ENCODE data around the gene PLIN5.
A peak's percentile ranks its signal among the peaks of the same experiment; 100 is the strongest.

Gene PLIN5

DNA sequence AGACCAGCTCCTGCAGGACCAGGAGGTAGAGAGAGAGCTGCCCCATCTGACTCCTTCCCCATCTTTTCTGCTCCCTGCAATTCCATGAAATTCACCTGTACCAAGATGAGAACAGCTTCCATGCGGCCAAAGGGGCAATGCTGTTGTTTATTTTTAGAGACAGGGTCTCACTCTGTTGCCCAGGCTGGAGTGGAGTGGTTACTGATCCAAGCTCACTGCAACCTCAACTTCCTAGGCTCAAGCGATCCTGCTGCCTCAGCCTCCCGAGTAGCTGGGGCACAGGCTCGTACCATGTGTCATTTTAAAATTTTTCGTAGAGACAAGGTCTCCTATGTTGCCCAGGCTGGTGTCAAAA is 13.2 kb downstream of the PLIN5 start:
- no peak for DNase-seq (ENCODE audit: low spot score)

DNA sequence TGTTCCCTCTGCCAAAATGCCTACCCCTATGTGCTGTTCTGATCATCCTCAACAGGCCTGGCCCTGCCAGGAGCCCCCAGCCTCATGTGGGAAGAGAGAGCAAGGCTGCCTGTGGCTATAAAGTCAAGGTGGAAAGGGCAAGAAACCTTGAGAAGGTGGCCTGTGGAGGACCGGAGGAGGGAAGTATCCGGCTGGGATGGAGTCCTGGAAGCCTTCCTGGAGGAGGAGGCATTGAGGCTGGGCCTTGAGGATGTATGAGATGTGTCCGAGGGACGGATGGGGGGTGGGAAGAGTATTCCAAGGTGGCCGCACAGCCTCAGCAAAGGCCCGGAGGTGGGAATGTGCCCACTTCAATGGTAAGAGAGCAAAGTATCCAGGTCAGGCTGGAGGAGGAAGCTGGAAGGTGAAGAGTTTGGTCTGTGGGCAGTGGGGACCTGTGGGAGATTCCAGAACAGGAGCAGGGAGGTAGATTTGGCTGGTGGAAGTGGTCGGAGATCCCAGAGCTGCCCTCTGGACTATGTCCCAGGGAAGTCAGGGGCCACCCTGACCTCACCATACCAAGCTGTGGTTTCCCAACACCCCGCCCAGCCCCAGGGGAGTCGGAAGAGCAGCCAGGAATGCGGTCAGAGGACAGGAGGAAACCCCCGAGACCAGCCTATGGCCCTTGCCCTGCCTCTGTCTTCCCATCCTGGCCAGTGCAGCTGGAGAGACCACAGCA is 13.7 kb downstream of the PLIN5 start:
- DNase-seq (ENCODE audit: low spot score) = no peak

DNA sequence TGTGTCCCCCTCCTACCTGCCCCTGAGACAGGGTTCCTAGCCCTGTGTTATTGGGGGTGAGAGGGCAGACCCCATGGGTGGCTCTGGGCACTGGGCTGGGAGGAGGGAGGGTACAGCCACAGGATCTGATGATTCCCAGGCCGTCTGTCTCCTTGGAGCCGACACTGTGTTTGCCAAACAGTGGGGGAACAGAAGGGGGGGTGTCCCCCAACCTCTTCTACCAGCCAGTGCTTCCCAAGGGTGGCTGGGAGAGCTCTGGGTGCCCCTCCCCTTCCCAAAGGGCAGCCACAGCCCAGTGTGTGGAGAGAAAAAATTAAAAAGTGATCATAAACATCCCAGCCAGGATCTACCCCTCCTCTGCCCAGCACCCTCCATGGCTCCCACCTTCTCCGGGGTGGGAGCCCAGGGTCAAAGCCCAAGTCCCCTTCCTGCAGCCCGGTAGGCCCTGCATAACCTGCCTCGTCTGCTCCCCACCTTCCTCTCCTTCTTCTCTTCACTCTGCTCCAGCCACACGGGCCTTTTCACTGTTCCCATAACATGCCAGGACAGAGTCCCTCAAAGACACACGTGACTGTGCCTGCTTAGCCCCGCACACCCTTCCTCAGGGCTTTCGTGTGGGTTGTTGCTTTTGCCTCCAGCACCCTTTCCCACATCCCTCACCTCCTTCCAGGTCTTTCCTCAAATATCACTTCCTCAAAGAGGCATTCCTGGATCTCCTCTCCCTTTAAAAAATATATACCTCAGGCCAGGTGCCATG is 15.3 kb downstream of the PLIN5 start:
- DNase-seq (ENCODE audit: low spot score) = no peak

DNA sequence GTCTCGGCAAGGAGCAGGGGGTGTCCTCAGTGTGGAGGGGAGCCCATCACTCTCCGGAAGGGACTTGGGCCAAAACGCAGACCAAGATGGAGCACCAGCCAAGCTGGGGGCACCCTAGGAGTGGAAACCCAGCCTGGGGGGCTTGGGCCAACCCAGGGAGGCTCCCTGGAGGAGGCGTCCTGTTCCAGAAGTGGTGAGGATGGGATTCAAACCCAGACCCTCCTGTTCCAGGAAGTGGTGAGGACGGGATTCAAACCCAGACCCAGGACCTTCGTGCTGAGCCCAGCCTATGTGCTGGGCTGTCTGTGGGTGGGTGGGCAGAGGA is 15.9 kb downstream of the PLIN5 start:
- DNase-seq (ENCODE audit: low spot score) = no peak

DNA sequence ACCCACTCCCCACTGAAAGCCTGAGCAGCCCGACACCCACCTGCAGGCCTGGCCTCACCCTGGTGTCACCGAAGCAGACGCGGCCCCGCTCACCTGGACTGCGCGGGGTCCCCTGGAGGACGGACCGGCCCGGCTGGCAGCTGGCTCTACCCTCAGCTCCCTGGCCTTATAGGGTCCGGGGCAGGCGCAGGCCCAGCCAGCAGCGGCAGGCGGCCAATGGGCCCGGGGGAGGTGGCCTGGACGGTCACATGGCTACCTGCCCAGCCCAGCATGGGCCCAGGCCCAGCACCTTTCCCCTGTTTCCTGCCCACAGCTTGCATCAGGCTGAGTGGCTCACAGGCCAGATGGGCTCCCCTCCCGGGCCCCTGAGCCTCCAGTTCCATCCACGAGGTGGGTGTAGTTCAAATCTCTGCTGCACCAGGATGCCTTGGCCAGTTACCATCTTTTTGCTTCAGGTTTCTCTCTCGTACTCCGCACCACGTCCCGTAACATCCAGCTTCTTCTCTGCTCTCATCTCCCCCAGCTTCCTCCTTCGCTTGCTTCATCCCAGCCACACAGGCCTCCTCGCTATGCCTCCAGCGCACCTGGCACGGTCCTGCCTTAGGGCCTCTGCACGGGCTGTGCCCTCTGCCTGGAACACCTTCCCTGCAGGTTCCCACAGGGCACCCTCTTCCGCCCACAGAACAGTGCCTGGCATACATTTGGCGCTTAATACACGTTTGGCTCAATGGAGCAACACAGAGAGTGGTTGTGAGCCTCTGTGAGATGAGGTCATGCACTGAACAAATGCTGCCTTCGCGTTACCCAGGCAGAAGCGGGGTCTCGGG is 16.5 kb downstream of the PLIN5 start, which contains the start of gene PLIN4:
TSS of gene PLIN4 (minus strand) at position 142 of the 827 bp plus-strand sequence. CDS start 214 bp downstream, outside the sequence.
- no peak for DNase-seq (ENCODE audit: low spot score)

DNA sequence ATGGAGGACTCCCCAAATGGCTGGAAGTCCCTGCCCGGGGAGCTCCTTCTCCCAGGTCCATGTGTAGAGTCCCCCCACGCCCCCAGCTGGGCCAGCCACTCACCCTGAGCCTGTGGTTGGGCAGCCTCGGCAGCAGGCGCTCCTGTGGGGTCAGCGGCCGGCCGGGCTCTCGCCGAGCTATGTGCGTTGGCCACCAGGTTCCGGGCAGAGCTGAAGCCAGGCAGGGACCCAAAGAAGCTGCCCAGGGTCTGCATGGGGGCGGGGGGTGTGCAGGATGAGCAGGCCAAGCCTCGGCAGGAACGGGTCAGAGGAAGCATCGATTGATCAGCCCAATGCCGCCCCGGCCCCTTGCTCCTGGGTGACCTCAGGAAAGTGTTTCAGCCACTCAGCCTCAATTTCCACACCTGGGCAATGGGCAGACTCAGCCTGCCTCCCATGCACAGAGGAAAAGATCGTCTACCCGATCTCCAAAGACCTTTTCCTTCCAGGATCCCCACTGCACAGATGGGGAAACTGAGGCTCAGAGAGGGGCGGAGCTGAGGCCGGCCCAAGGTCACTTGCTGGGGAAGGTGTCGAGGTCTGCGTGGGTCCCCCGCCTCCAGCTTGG is 17.5 kb downstream of the PLIN5 start:
- DNase-seq (ENCODE audit: low spot score) = no peak

DNA sequence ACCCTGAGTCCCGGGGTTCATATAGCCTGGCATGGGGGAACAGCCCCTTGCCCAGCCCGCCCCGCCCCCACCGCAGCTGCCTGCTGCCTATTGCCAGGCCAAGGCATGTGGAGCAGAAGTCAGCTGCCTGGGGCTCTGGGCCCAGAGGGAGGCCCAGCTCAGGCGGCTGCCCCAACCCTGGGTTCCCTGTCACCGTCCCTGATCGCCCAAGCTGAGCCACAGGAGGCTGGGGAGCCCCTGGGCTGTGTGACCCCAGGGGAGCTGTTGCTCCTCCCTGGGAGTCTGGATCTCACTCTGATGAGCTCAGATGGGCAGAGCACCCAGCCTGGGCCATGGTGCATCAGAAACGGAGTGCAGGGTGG is 18.1 kb downstream of the PLIN5 start:
- DNase-seq (ENCODE audit: low spot score) = no peak

DNA sequence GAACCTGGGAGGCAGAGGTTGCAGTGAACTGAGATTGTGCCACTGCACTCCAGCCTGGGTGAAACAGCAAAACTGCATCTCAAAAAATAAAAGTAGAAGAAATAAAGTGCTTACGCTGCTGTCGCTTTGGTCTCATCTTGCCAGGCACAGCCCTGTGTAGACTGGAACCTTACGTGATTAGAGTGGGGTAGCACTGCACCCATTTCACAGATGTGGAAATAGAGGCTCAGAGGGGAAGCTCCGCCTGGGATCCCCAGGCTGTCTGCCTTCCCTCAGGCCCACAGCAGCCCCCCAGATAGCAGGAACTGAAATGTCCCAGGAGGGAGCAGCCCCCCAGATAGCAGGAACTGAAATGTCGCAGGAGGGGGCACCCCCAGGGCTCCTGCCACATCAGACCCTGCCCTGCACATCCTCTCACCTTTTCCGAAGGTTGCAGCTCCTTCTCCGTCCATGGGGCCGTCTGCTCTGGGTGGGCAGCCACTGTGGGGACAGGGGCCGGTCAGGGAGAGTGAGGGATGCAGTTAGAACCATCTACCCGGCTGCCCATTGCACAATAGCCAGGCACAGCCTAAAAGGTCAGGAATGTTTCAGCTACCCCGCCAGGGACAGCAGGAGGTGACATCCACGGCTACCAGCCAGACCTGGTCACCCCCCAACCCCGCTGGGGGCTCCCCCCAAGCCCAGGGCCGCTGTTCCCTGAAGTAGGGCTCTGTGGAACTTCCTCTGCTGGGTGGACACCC is 18.7 kb downstream of the PLIN5 start:
- no peak for DNase-seq (ENCODE audit: low spot score)

DNA sequence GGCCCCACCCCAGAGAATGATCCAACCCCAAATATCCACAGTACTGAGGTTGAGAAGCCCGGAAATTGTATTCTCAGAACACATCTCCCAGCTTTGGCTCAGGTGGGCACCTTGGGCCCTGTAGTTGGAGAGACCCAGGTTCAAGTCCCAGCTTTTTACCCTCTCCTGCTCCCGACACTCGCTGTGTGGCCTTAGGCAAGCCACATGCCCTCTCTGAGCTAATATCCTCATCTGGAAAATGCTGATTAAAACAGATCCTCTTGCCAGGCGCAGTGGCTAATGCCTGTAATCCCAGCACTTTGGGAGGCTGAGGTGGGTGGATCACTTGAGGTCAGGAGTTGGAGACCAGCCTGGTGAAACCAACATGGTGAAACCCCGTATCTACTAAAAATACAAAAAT is 19.3 kb downstream of the PLIN5 start:
- DNase-seq (ENCODE audit: low spot score) = no peak

DNA sequence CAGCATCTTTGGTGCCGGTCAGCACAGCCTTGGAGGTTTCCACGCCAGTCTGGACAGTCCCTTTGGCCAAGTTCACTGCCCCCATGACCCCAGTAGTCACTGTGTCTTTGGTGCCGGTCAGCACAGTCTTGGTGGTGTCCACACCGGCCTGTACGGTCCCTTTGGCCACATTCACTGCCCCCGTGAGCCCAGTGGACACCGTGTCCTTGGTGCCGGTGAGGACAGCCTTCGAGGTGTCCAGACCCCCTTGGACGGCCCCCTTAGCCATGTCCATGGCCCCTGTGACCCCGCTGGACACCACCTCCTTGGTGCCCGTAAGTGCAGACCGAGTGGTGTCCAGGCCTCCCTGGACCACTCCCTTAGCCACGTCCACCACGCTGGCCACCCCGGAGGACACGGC is 21.8 kb downstream of the PLIN5 start:
- no peak for DNase-seq (ENCODE audit: low spot score)

DNA sequence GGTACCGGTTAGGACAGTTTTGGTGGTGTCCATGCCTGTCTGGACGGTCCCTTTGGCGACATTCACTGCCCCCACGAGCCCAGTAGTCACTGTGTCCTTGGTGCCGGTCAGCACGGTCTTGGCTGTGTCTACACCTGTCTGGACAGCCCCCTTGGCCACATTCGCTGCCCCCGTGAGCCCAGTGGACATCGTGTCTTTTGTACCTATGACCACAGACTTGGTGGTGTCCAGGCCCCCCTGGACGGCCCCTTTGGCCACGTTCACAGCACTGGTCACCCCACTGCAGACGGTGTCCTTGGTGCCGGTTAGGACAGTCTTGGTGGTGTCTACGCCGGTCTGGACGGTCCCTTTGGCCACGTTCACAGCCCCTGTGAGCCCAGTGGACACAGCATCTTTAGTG is 23.0 kb downstream of the PLIN5 start:
- DNase-seq (ENCODE audit: low spot score) = no peak

DNA sequence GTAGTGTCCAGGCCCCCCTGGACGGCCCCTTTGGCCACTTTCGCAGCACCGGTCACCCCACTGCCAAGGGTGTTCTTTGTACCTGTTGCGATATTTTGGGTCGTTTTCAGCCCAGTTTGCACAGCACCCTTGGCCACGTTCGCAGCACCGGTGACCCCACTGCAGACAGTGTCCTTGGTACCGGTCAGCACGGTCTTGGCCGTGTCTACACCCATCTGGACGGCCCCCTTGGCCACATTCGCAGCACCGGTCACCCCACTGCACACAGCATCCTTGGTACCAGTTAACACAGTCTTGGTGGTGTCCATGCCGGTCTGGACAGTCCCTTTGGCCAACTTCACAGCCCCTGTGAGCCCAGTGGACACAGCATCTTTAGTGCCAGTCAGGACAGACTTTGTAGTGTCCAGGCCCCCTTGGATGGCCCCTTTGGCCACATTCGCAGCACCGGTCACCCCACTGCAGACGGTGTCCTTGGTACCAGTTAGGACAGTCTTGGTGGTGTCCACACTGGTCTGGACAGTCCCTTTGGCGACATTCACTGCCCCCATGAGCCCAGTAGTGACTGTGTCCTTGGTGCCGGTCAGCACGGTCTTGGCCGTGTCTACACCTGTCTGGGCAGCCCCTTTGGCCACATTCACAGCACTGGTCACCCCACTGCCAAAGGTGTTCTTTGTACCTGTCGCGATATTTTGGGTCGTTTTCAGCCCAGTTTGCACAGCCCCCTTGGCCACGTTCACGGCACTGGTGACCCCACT is 23.5 kb downstream of the PLIN5 start:
- DNase-seq (ENCODE audit: low spot score) = no peak

DNA sequence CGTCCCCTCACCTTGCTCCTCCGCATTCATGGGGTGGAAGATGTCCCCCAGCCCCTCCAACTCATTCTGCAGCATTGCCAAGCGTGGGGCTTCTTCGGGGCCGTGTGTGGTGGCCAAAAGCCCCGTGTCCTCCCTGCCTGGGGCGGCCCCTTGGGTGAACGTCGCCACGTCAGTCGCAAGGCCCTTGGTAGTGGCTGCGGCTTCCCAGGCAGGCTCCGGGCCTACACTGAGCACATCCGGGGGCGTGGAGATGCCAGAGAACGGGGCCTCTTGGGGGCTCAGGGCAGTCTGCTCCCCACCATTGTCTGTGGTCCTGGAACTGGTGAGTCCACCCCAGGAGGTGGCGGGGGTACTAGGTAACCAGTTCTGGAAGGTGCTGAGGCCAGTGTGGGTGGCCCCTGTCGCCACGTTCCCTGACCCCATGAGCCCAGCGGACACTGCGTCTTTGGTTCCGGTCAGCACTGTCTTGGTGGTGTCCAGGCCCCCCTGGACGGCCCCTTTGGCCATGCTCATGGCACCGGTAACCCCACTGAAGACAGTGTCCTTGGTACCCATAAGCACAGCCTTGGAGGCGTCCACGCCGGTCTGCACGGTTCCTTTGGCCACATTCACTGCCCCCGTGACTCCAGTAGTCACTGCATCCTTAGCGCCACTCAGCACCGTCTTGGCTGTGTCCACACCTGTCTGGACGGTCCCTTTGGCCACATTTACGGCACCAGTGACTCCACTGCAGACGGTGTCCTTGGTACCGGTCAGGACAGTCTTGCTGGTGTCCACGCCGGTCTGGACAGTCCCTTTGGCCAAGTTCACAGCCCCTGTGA is 24.4 kb downstream of the PLIN5 start:
- no peak for DNase-seq (ENCODE audit: low spot score)

DNA sequence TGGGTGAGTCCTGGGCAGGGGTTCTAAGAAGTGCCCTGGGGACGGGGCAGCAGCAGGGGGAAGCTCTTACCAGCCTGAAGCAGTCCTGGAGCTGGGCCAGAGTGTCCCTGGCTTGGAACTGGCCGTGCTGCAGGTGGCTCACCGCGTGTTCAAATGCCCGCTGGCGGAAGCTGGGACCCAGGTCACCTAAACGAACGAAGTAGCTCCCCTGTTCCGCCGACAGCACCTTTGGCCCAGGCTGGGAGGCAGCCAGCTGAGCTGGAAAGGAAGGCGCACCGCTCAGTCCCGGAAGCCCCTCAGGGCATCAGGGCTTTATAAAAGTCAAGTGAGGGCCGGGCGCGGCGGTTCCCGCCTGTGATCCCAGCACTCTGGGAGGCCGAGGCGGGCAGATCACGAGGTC is 26.3 kb downstream of the PLIN5 start:
- DNase-seq (ENCODE audit: low spot score) = no peak

DNA sequence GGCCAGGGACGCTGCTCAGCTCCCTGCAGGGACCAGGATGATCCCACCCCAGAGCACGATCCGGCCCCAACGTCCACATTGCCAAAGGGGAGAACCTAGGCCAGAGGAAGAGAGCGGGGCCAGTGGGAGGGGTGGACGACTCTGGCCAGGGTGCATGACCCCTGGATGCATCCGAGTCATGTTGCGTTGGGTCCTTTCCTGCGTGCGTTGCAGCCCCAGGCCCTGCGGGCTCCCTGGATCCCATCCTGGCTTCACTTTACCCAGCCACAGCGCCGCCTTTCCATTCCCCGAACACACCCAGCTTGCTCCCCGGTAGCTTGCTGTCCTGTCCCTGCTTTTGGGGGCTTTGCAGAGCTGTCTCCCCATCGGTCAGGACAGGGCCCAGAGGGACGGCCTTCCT is 27.2 kb downstream of the PLIN5 start:
- no peak for DNase-seq (ENCODE audit: low spot score)

DNA sequence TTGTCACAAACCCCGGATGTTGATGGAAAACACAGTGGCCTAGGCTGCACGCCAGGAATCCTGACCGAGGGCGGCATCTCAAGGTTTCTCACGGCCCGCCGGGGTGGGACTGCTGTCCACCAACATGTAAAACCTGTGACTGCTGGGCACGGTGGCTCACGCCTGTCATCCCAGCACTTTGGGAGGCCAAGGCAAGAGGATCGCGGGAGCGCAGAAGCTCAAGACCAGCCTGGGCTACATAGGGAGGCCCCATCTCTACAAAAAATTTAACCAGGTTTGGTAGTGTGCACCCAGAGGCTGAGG is 27.9 kb downstream of the PLIN5 start:
- no peak for DNase-seq (ENCODE audit: low spot score)

DNA sequence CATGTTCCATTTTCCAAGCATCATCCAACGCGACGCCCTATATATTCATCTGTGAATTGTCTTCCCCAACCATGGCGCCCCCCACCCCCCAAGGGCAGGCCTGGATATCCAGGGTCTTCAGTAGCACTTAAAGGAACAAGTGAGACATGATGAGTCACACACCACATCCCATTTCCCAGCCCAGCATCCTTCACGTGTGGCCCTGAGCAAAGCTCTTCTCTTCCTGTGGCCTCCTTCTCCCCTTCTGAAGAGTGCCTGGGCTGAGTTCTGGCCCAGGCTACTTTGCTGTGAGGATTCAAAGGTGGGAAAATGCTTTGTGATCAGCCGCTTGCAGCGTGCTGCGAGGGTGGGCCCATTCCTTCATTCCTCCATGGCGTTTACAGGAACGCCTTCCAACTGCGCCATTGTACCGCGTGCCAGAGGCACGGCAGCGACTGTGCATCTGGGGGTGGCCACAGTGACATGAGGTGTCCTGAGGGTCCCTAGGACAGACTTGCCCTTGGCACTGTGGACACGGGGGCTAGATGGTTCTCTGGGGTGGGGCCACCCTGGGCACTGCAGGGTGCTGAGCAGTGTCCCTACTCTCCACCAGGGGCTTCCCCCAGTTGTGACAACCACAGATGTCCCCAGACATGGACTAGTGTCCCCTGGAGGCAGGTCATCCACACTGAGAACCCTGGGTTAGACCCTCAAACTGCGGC is 28.4 kb downstream of the PLIN5 start:
- peak; percentile 74 for DNase-seq (ENCODE audit: low spot score)

DNA sequence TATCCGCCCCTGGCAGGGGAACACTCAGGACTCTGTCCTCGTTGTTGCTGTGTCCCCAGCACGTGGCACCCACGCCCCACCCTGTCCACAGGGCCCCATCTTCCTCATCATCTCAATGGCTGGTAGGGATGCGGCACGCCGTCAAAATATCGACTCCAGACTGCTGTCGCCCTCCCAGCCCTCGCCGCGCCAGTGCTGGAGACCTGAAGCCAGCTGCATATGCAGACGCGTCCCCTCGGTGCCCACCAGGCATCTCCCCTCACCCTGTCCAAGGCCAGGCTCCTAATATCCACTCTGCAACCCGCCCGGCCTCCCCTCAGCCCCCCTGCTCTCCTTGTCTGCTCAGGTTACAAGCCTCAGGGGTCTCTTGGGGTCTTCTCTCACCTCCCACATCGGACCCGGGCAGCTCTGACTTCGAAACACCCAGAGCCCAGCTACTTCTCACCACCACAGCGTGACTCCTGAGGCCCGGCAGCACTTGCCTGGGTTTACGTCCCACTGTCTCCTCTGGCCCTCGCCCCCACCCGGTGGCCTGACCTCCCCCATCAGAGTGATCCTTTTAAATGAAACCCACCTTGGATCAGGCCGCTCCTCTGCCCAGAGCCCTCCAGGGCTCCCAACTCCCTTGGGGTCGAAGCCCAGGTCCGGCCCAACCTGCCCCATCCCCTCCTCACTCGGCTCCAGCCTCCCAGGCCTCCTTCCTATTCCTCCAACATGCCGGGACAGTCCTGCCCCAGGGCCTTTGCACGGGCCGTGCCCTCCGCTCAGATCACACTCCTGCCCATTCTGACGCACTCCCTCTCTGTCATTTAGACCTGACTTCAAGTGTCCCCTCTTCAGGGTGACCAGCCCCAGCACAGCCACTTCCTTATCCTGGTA is 29.2 kb downstream of the PLIN5 start:
- DNase-seq (ENCODE audit: low spot score) = no peak
